ENCODE results near the gene C20orf141. TPM values are rescaled to one million over a fixed set of nuclear protein-coding genes. Genes with fewer than 3 reads are reported as not detected.
"Not testable (repeated sequence)": the region's sequence is repeated elsewhere in the genome, so short reads cannot be mapped to it uniquely, and the experiment has no call there.

The C20orf141 gene
- total RNA-seq: not detected
- long read RNA-seq, donor 1: 0 reads
- long read RNA-seq, donor 2: 0 reads

- intact Hi-C loops (cut with DNase I, micrococcal nuclease): no loop called here
Measured at GRCh38 chr20:2814587-2815051, at the start of gene C20orf141. Gene C20orf141 (plus strand): TSS chr20:2814987. CDS start chr20:2815185, 198 bp downstream.

GRCh38 chr20:2767768-2768631 lies 46.8 kb upstream of the C20orf141 start:
- ATAC-seq: no peak
- DNase-seq: no peak
- intact Hi-C loops (cut with DNase I, micrococcal nuclease): no loop called here
- Histone ChIP-seq H3K9me3 (no peaks in the 10 kb centered on the region), H3K4me3 (no peak overlapping the region), H3K4me1 (ENCODE audit: low read depth) (no peaks in the 10 kb centered on the region), H3K36me3 (ENCODE audit: low read depth) (no peaks in the 10 kb centered on the region)
- TF ChIP-seq, protein P1, sequence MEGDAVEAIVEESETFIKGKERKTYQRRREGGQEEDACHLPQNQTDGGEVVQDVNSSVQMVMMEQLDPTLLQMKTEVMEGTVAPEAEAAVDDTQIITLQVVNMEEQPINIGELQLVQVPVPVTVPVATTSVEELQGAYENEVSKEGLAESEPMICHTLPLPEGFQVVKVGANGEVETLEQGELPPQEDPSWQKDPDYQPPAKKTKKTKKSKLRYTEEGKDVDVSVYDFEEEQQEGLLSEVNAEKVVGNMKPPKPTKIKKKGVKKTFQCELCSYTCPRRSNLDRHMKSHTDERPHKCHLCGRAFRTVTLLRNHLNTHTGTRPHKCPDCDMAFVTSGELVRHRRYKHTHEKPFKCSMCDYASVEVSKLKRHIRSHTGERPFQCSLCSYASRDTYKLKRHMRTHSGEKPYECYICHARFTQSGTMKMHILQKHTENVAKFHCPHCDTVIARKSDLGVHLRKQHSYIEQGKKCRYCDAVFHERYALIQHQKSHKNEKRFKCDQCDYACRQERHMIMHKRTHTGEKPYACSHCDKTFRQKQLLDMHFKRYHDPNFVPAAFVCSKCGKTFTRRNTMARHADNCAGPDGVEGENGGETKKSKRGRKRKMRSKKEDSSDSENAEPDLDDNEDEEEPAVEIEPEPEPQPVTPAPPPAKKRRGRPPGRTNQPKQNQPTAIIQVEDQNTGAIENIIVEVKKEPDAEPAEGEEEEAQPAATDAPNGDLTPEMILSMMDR (IDR thresholded peaks at IDR 0.05): no peak

More at GRCh38 chr20:2814587-2815051, at the start of gene C20orf141:
- TF ChIP-seq, protein P1 (IDR thresholded peaks at IDR 0.05): no peak
- ATAC-seq (peak; percentile 54), DNase-seq (no peak)
- no peaks in the 10 kb centered on the region for H3K36me3 ChIP-seq (ENCODE audit: low read depth)
- H3K4me3 ChIP-seq: no peak within 1 kb of the TSS
- H3K4me1 ChIP-seq (ENCODE audit: low read depth): no peaks in the 10 kb centered on the region
- H3K9me3 ChIP-seq: no peaks in the 10 kb centered on the region

DNA sequence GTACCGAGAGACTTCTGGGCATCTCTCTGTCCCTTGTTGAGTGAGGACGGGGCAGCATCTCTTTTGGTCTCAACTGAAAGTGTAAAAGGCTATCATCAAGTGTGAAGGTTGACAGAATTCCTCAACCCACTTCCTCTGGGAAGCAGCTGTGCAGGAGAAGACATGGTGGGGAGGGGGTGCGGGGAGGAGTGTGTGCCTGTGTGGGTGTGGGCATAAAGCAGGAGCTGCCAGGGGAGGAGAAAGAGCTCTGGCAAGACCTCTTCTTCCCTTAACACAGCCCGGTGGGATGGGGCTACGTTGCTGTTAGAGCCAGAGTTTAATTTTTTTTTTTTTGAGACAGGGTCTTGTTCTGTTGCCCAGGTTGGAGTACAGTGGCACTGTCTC lies 46.2 kb upstream of the C20orf141 start:
- Histone ChIP-seq H3K4me1 (ENCODE audit: low read depth) (no peaks in the 10 kb centered on the region), H3K9me3 (no peaks in the 10 kb centered on the region), H3K4me3 (no peak overlapping the region), H3K36me3 (ENCODE audit: low read depth) (no peaks in the 10 kb centered on the region)
- intact Hi-C loops (cut with DNase I, micrococcal nuclease): no loop called here
- TF ChIP-seq, protein P1 (IDR thresholded peaks at IDR 0.05): no peak
- DNase-seq (no peak), ATAC-seq (no peak)

GRCh38 chr20:2770091-2770490 lies 44.7 kb upstream of the C20orf141 start:
- ATAC-seq; DNase-seq; H3K9me3 ChIP-seq; H3K4me1 ChIP-seq (ENCODE audit: low read depth); intact Hi-C loops (cut with DNase I, micrococcal nuclease); H3K4me3 ChIP-seq; H3K36me3 ChIP-seq (ENCODE audit: low read depth): not testable (repeated sequence)

DNA sequence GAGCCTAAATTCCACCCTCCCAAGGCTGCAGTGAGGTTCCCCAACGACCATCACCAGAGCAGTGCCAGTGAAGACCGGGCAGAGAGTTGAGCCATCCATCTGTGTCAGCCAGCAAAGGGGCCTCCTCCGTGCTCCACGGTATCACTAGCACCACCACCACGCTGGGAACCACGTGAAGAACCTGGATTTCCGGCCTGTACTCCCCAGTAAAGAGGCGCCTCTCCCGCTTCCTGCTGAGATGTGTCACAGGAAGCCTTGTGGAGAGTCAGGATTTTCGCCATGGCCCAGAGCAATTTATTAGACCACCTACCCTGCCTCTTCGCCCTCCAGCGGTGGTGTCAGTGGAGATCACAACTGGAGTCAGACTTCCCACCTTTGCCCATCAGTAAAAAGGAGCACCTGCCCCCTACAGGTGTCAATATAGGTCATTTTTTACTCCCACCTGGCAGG lies 43.1 kb upstream of the C20orf141 start:
- ATAC-seq: no peak
- Histone ChIP-seq H3K36me3 (ENCODE audit: low read depth) (no peaks in the 10 kb centered on the region), H3K4me3 (no peak overlapping the region), H3K9me3 (no peaks in the 10 kb centered on the region), H3K4me1 (ENCODE audit: low read depth) (no peaks in the 10 kb centered on the region)
- no peak for DNase-seq
- intact Hi-C loops (cut with DNase I, micrococcal nuclease): no loop called here
- TF ChIP-seq, protein P1 (IDR thresholded peaks at IDR 0.05): no peak

- no peak for ATAC-seq
- H3K9me3 ChIP-seq: no peaks in the 10 kb centered on the region
- DNase-seq: no peak
- TF ChIP-seq, protein P1 (IDR thresholded peaks at IDR 0.05): no peak
- intact Hi-C loops (cut with DNase I, micrococcal nuclease): no loop called here
- no peak overlapping the region for H3K4me3 ChIP-seq
- no peaks in the 10 kb centered on the region for H3K4me1 ChIP-seq (ENCODE audit: low read depth)
- no peaks in the 10 kb centered on the region for H3K36me3 ChIP-seq (ENCODE audit: low read depth)
Measured at GRCh38 chr20:2773812-2774211, 41.0 kb upstream of the C20orf141 start.
